IMR-90 (cell line): ENCODE measurements around the gene IL31RA. TPM values are rescaled to one million over a fixed set of nuclear protein-coding genes. Genes with fewer than 3 reads are reported as not detected.
A peak's percentile ranks its signal among the peaks of the same experiment; 100 is the strongest.

Experiments
- ATAC-seq: fragments of 200-7000 bp; cut with Tn5 transposase; 2 replicates; pipeline ENCODE4 v1.9.1; 2020; ENCODE audit warnings: low read depth, mild to moderate bottlenecking, moderate library complexity
- BruUV-seq: library from RNA; stranded (reverse); fragments of 400-500 nt; replicated peaks from 2 replicates; lab custom pipeline; 2021; lab: Mats Ljungman, UMichigan
- CTCF ChIA-PET: fragments of 300-600 bp; formaldehyde crosslinking; extraction: SDS; loops from one replicate; lab custom pipeline; 2021; ENCODE audit warnings: antibody characterized with exemption; lab: Yijun Ruan, JAX
- POLR2A ChIA-PET: fragments of 300-600 bp; sonication (Branson Sonifier 250); formaldehyde crosslinking; loops from one replicate; lab custom pipeline; 2022; ENCODE audit warnings: antibody characterized with exemption; ENCODE audit not compliant: unreplicated experiment; lab: Charles Lee
- DNase-seq: peaks from one replicate; pipeline ENCODE4 v3.0.0; 2013
- H2AFZ ChIP-seq: replicated peaks from 2 replicates; pipeline ENCODE3; 2013; ENCODE audit warnings: low read length, mild to moderate bottlenecking; ENCODE audit not compliant: poor library complexity
- H2AK5ac ChIP-seq: 2 replicates; pipeline ENCODE4 v1.6.1; 2013; ENCODE audit warnings: low read depth, low read length, inconsistent platforms
- H2AK9ac ChIP-seq: replicated peaks from 2 replicates; pipeline ENCODE3; 2013; ENCODE audit warnings: mild to moderate bottlenecking, low read depth, low read length, moderate library complexity; ENCODE audit not compliant: poor library complexity
- H2BK120ac ChIP-seq: 2 replicates; pipeline ENCODE4 v1.6.1; 2013; ENCODE audit warnings: low read depth, low read length, inconsistent platforms
- H2BK15ac ChIP-seq: 3 replicates; pipeline ENCODE4 v1.6.1; 2013; ENCODE audit warnings: low read depth, low read length, inconsistent platforms
- H2BK20ac ChIP-seq: 2 replicates; pipeline ENCODE4 v1.6.1; 2013; ENCODE audit warnings: low read depth, mild to moderate bottlenecking, inconsistent platforms, low read length, moderate library complexity
- H2BK5ac ChIP-seq: 2 replicates; pipeline ENCODE4 v1.6.1; 2013; ENCODE audit warnings: mild to moderate bottlenecking, low read depth, low read length, inconsistent platforms; ENCODE audit not compliant: poor library complexity, severe bottlenecking
- H3K14ac ChIP-seq: replicated peaks from 2 replicates; pipeline ENCODE4 v1.6.1; 2013; ENCODE audit warnings: low read depth, low read length, inconsistent platforms
- H3K18ac ChIP-seq: 2 replicates; pipeline ENCODE4 v1.6.1; 2013; ENCODE audit warnings: low read depth, low read length, control low read depth
- H3K23ac ChIP-seq: 2 replicates; pipeline ENCODE4 v1.6.1; 2013; ENCODE audit warnings: low read depth, low read length, inconsistent platforms
- H3K27ac ChIP-seq: 2 replicates; pipeline ENCODE4 v1.5.1; 2013; ENCODE audit warnings: mild to moderate bottlenecking, control low read depth, low read length; ENCODE audit not compliant: insufficient read depth
- H3K27me3 ChIP-seq: 2 replicates; pipeline ENCODE4 v1.6.1; 2013; ENCODE audit warnings: low read length; ENCODE audit not compliant: control insufficient read depth, insufficient read depth
- H3K36me3 ChIP-seq: 2 replicates; pipeline ENCODE4 v1.6.1; 2013; ENCODE audit warnings: low read length, mixed read lengths; ENCODE audit not compliant: control insufficient read depth, insufficient read depth
- H3K4ac ChIP-seq: 2 replicates; pipeline ENCODE4 v1.6.1; 2013; ENCODE audit warnings: low read depth, low read length, inconsistent platforms
- H3K4me1 ChIP-seq: 2 replicates; pipeline ENCODE4 v1.6.1; 2013; ENCODE audit warnings: low read length, mixed read lengths; ENCODE audit not compliant: control insufficient read depth, insufficient read depth
- H3K4me2 ChIP-seq: 2 replicates; pipeline ENCODE4 v1.6.1; 2013; ENCODE audit warnings: low read depth, mild to moderate bottlenecking, control low read depth, low read length, moderate library complexity
- H3K4me3 ChIP-seq: 2 replicates; pipeline ENCODE4 v1.5.1; 2013; ENCODE audit warnings: low read depth, mild to moderate bottlenecking, control low read depth, low read length, moderate library complexity; ENCODE audit not compliant: insufficient read depth
- H3K56ac ChIP-seq: 2 replicates; pipeline ENCODE4 v1.6.1; 2013; ENCODE audit warnings: low read length, inconsistent platforms; ENCODE audit not compliant: insufficient read depth; ENCODE audit errors: extremely low read depth
- H3K79me1 ChIP-seq, 2 experiments: 2 replicates each; pipeline ENCODE4 v1.6.1; 2013; ENCODE audit warnings: low read length in 2 of 2, inconsistent platforms in 1 of 2, low read depth in 1 of 2
- H3K9ac ChIP-seq: 2 replicates; pipeline ENCODE4 v1.6.1; 2013; ENCODE audit warnings: low read depth, low read length, control low read depth
- H3K9me1 ChIP-seq: 2 replicates; pipeline ENCODE4 v1.6.1; 2013; ENCODE audit warnings: low read length, inconsistent platforms; ENCODE audit not compliant: insufficient read depth
- H3K9me3 ChIP-seq: 2 replicates; pipeline ENCODE4 v1.6.1; 2013; ENCODE audit warnings: low read length; ENCODE audit not compliant: control insufficient read depth, insufficient read depth
- H4K20me1 ChIP-seq: 2 replicates; pipeline ENCODE4 v1.6.1; 2013; ENCODE audit warnings: low read length, inconsistent platforms; ENCODE audit not compliant: insufficient read depth
- H4K5ac ChIP-seq: 2 replicates; pipeline ENCODE4 v1.6.1; 2013; ENCODE audit warnings: mild to moderate bottlenecking, low read depth, low read length, control low read depth
- H4K8ac ChIP-seq, 2 experiments: 2 replicates each; pipeline ENCODE4 v1.6.1; 2013; ENCODE audit warnings: low read depth in 2 of 2, low read length in 2 of 2, control low read depth in 1 of 2, inconsistent platforms in 1 of 2
- H4K91ac ChIP-seq: 2 replicates; pipeline ENCODE4 v1.6.1; 2013; ENCODE audit warnings: low read depth, low read length, inconsistent platforms; ENCODE audit not compliant: insufficient read depth
- BHLHE40 ChIP-seq: fragments of 150-350 bp; IDR thresholded peaks from 2 replicates; pipeline ENCODE4 v1.6.1; 2016; ENCODE audit warnings: mild to moderate bottlenecking, low read depth, low read length
- CEBPB ChIP-seq: IDR thresholded peaks from 2 replicates; pipeline ENCODE4 v1.6.1; 2012; ENCODE audit warnings: low read depth, low read length, improper control_type of control experiment
- CHD1 ChIP-seq: IDR thresholded peaks from 2 replicates; pipeline ENCODE4 v1.6.1; 2012; ENCODE audit warnings: low read depth, low read length, improper control_type of control experiment
- FOS ChIP-seq: fragments of 150-350 bp; IDR thresholded peaks from 2 replicates; pipeline ENCODE4 v1.6.1; 2016; ENCODE audit warnings: low read depth, low read length
- MAFK ChIP-seq: IDR thresholded peaks from 2 replicates; pipeline ENCODE4 v1.6.1; 2012; ENCODE audit warnings: low read depth, low read length, improper control_type of control experiment
- MAZ ChIP-seq: IDR thresholded peaks from 2 replicates; pipeline ENCODE4 v1.6.1; 2012; ENCODE audit warnings: low read depth, mild to moderate bottlenecking, low read length, improper control_type of control experiment, moderate library complexity, borderline replicate concordance
- MXI1 ChIP-seq: IDR thresholded peaks from 2 replicates; pipeline ENCODE4 v1.6.1; 2012; ENCODE audit warnings: low read depth, mild to moderate bottlenecking, low read length, moderate library complexity, borderline replicate concordance
- NFE2L2 ChIP-seq: fragments of 150-350 bp; IDR thresholded peaks from 2 replicates; pipeline ENCODE4 v1.6.1; 2016; ENCODE audit warnings: low read depth, mild to moderate bottlenecking, low read length
- POLR2A ChIP-seq: IDR thresholded peaks from 2 replicates; pipeline ENCODE4 v1.6.1; 2012; ENCODE audit warnings: mild to moderate bottlenecking, low read depth, low read length
- RCOR1 ChIP-seq: IDR thresholded peaks from 2 replicates; pipeline ENCODE4 v1.6.1; 2012; ENCODE audit warnings: mild to moderate bottlenecking, low read length, improper control_type of control experiment; ENCODE audit not compliant: insufficient replicate concordance
- RFX5 ChIP-seq: IDR thresholded peaks from 2 replicates; pipeline ENCODE4 v1.8.0; 2012; ENCODE audit warnings: low read depth, mild to moderate bottlenecking, low read length, moderate library complexity
- SMC3 ChIP-seq: fragments of 150-350 bp; IDR thresholded peaks from 2 replicates; pipeline ENCODE4 v1.6.1; 2016; ENCODE audit warnings: low read depth, mild to moderate bottlenecking, antibody characterized with exemption, low read length, moderate library complexity
- WGBS, 2 experiments: methylation state at CpG; one replicate each; pipeline versions ENCODE4 v1.1.5 to v1.1.7; 2013; ENCODE audit warnings: missing lambda C conversion rate in 2 of 2; ENCODE audit not compliant: insufficient read length in 1 of 2; ENCODE audit errors: extremely low coverage in 2 of 2; 5-methylcytosine and 5-hydroxymethylcytosine counted together
- dilution Hi-C: fragments of 300-500 bp; cut with HindIII; formaldehyde crosslinking; loops from one replicate; pipeline ENCODE4 v1.14.3; 2018; ENCODE audit warnings: low sequenced_read_pairs; ENCODE audit not compliant: unreplicated experiment
- in situ Hi-C: fragments of 300-500 bp; cut with MboI; formaldehyde crosslinking; loops from 3 replicates; pipeline ENCODE4 v1.14.3; 2019; ENCODE audit warnings: low sequenced_read_pairs, inconsistent platforms, mixed read lengths
- intact Hi-C: fragments of 100-400 bp; cut with micrococcal nuclease; formaldehyde crosslinking; loops from 2 replicates; pipeline ENCODE4 v1.10.0; 2022
- polyA plus RNA-seq, 3 experiments: library from polyadenylated mRNA; depleted of rRNA; stranded (reverse); fragments of >200 nt; gene quantifications; 2 replicates each; pipeline ENCODE4 v1.2.3, GENCODE V29; 2012; ENCODE audit warnings: low replicate concordance in 1 of 3
- total RNA-seq: library from RNA; depleted of rRNA; stranded (reverse); fragments of >200 nt; gene quantifications from 2 replicates; pipeline ENCODE4 v1.2.3, GENCODE V29; 2012
- TF ChIP-seq, protein P1 (sequence below): fragments of 150-350 bp; IDR thresholded peaks from 2 replicates; pipeline ENCODE4 v1.6.1; 2017; ENCODE audit warnings: mild to moderate bottlenecking, antibody characterized with exemption, low read length, low read depth
- TF ChIP-seq, protein P2 (sequence below): fragments of 150-350 bp; IDR thresholded peaks from 2 replicates; pipeline ENCODE4 v1.6.1; 2016; ENCODE audit warnings: low read depth, mild to moderate bottlenecking, low read length, moderate library complexity, borderline replicate concordance

The IL31RA gene
- total and polyA plus RNA-seq, 2 of the 4 experiments (the other 2 are of a cell fraction) = 0.39 to 0.90 TPM

DNA sequence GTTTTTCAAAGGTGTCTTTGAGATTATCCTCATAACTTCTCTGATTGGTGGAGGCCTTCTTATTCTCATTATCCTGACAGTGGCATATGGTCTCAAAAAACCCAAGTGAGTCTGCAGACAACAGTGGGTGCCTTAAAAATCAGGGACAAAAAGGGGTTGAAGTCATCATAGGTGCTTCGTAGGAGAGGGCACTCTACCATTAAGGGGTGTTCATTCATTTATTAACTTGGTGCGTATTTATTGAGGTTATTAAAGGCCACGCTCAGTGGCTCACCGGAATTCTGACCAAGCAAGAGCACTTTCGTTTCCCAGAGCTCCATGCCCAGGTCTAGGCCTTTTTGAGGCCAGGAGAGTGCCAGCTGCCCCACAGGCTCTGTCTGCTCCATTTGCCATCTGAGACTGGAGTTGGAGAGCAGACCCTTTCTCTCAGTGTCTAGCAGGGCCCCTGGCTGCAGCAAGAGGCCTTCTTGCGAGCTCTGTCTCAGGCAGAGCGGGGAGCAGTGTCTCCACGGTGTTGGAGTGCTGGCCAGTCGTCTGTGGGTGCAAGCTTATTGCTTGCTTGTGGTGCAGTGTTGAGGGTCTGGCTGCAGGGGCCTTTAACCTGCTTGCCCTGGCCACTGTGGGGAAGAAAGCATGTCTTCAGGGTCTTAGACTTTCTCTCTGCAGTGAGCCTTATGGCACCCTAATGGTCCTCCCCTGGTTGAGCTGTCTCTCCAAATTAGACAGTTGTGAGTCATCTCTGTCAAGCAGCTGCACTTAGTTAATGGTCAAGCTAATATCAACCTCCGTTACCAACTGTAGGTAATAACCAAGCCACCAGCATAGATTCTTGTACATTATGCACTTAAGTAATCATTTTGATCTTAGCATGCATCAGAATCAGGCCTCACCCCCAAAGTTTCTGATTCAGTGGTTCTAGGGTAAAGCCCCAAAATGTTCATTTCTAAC, 62.6 kb downstream of the IL31RA start:
- H3K23ac ChIP-seq = no peak overlapping the region
- no peak overlapping the region for H3K14ac ChIP-seq
- H2BK20ac ChIP-seq = no peak overlapping the region
- no peak overlapping the region for H4K8ac ChIP-seq
- H3K4ac ChIP-seq = no peak overlapping the region
- H3K27ac ChIP-seq = no peak overlapping the region
- CTCF ChIA-PET = no interaction called here
- no peaks in the 10 kb centered on the region for H3K9me3 ChIP-seq
- DNase-seq = no peak
- ATAC-seq = no peak
- H3K9ac ChIP-seq = no peak overlapping the region
- dilution Hi-C loops (no loop called here), in situ Hi-C loops (loop anchor here (25.0 kb wide), 1 partner anchor 576 kb away; no protein-coding TSS in a partner anchor), intact Hi-C loops (loop anchor here (10.0 kb wide), 1 partner anchor 579 kb away; no protein-coding TSS in a partner anchor)
- no peak overlapping the region for H2BK15ac ChIP-seq
- no peak overlapping the region for H4K5ac ChIP-seq
- no peaks in the 10 kb centered on the region for H3K9me1 ChIP-seq
- no peak overlapping the region for H3K18ac ChIP-seq
- BruUV-seq = no TSS peak
- H2BK5ac ChIP-seq = no peak overlapping the region
- no peak overlapping the region for H2AFZ ChIP-seq
- no peaks in the 10 kb centered on the region for H3K27me3 ChIP-seq
- no peak overlapping the region for H3K56ac ChIP-seq
- POLR2A ChIA-PET = no interaction called here
- no peak overlapping the region for H3K4me3 ChIP-seq
- H3K4me1 ChIP-seq = no peaks in the 10 kb centered on the region; the same call in 1 of the 2 replicates
- no peak overlapping the region for H3K4me2 ChIP-seq
- 100% methylated on average over 4 of the region's 10 CpGs; no CpG with 5 or more reads in 1 of the 2 experiments for WGBS, 2 experiments
- no peaks in the 10 kb centered on the region for H3K79me1 ChIP-seq
- H2AK9ac ChIP-seq = peak overlapping the region; percentile 1
- H2BK120ac ChIP-seq = no peak overlapping the region
- H4K20me1 ChIP-seq = no peaks in the 10 kb centered on the region
- no peak overlapping the region for H4K91ac ChIP-seq
- H2AK5ac ChIP-seq = no peak overlapping the region
- H3K36me3 ChIP-seq = no peaks in the 10 kb centered on the region
- no peak for TF ChIP-seq POLR2A
- no peak for TF ChIP-seq MXI1
- TF ChIP-seq RCOR1 = no peak
- TF ChIP-seq FOS = no peak
- no peak for TF ChIP-seq BHLHE40
- TF ChIP-seq RFX5 = no peak
- TF ChIP-seq, protein P1, sequence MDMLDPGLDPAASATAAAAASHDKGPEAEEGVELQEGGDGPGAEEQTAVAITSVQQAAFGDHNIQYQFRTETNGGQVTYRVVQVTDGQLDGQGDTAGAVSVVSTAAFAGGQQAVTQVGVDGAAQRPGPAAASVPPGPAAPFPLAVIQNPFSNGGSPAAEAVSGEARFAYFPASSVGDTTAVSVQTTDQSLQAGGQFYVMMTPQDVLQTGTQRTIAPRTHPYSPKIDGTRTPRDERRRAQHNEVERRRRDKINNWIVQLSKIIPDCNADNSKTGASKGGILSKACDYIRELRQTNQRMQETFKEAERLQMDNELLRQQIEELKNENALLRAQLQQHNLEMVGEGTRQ = no peak
- TF ChIP-seq SMC3 = no peak
- no peak for TF ChIP-seq NFE2L2
- TF ChIP-seq MAFK = no peak
- TF ChIP-seq, protein P2, sequence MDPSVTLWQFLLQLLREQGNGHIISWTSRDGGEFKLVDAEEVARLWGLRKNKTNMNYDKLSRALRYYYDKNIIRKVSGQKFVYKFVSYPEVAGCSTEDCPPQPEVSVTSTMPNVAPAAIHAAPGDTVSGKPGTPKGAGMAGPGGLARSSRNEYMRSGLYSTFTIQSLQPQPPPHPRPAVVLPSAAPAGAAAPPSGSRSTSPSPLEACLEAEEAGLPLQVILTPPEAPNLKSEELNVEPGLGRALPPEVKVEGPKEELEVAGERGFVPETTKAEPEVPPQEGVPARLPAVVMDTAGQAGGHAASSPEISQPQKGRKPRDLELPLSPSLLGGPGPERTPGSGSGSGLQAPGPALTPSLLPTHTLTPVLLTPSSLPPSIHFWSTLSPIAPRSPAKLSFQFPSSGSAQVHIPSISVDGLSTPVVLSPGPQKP = no peak
- TF ChIP-seq CHD1 = no peak
- TF ChIP-seq CEBPB = no peak
- TF ChIP-seq MAZ = no peak
